Left ventricle myocardium inferior (tissue), 1 donor: ENCODE results near the gene XPO6. TPM values are rescaled to one million over a fixed set of nuclear protein-coding genes. Genes with fewer than 3 reads are reported as not detected.
"Not testable (repeated sequence)": the region's sequence is repeated elsewhere in the genome, so short reads cannot be mapped to it uniquely, and the experiment has no call there.

ENCODE experiments used
- DNase-seq: peaks from one replicate; pipeline ENCODE4 v3.0.0-alpha.2; 2020
- H3K27ac ChIP-seq: fragments of 200-600 bp; replicated peaks from 2 replicates; pipeline ENCODE4 v1.8.0; 2021
- H3K27me3 ChIP-seq: fragments of 200-600 bp; 2 replicates; pipeline ENCODE4 v1.8.0; 2021; ENCODE audit warnings: low read depth
- H3K36me3 ChIP-seq: fragments of 200-600 bp; 2 replicates; pipeline ENCODE4 v1.8.0; 2021
- H3K4me1 ChIP-seq: fragments of 200-600 bp; 2 replicates; pipeline ENCODE4 v1.8.0; 2021
- H3K4me3 ChIP-seq: fragments of 200-600 bp; 2 replicates; pipeline ENCODE4 v1.8.0; 2021; ENCODE audit warnings: mild to moderate bottlenecking, moderate library complexity
- H3K9me3 ChIP-seq: fragments of 200-600 bp; replicated peaks from 2 replicates; pipeline ENCODE4 v1.8.0; 2021
- CTCF ChIP-seq: fragments of 200-600 bp; IDR thresholded peaks from 2 replicates; pipeline ENCODE4 v1.8.0; 2021; ENCODE audit warnings: antibody characterized with exemption, mild to moderate bottlenecking, borderline replicate concordance
- intact Hi-C: fragments of 100-400 bp; cut with micrococcal nuclease; formaldehyde crosslinking; loops from one replicate; pipeline ENCODE4 v1.11.0; 2022
- total RNA-seq: library from RNA; stranded (reverse); fragmentation: NEBNext Ultra II Directional; extraction: Animal tissue kit (Norgen Biotek cat#: 25700); gene quantifications from one replicate; pipeline ENCODE4 v1.2.1, GENCODE V29; 2021
- donor health status: DM: no; HTN: yes; CAD: no; lungs with severe emphysema.

The XPO6 gene
- total RNA-seq, 1 donor from 2014 or later, result 26.4 TPM

- peak; percentile 71 for DNase-seq
- intact Hi-C loops, result no loop called here
- H3K4me1 ChIP-seq, result peaks cover 29% of the 10 kb centered on the region
- no peaks in the 10 kb centered on the region for H3K36me3 ChIP-seq
- peak overlapping the region; percentile 76 for H3K4me3 ChIP-seq
- no peaks in the 10 kb centered on the region for H3K9me3 ChIP-seq
- peak overlapping the region; percentile 84 for H3K27ac ChIP-seq
- peaks cover 27% of the 10 kb centered on the region for H3K27me3 ChIP-seq
- TF ChIP-seq CTCF, result no peak
Measured at GRCh38 chr16:28258567-28258966, 46.8 kb upstream of the XPO6 start.

- Histone ChIP-seq H3K27me3 (peaks cover 27% of the 10 kb centered on the region), H3K36me3 (no peaks in the 10 kb centered on the region), H3K27ac (no peak overlapping the region), H3K4me3 (no peak overlapping the region), H3K9me3 (peaks cover 10% of the 10 kb centered on the region), H3K4me1 (peaks cover 16% of the 10 kb centered on the region)
- no peak for TF ChIP-seq CTCF
- no peak for DNase-seq
- intact Hi-C loops, result no loop called here
Measured at GRCh38 chr16:28257256-28257655, 45.5 kb upstream of the XPO6 start.

- H3K27me3 ChIP-seq, result peaks cover 25% of the 10 kb centered on the region
- peaks cover 13% of the 10 kb centered on the region for H3K9me3 ChIP-seq
- no peak for DNase-seq
- no peak overlapping the region for H3K4me3 ChIP-seq
- TF ChIP-seq CTCF, result no peak
- peaks cover 15% of the 10 kb centered on the region for H3K4me1 ChIP-seq
- intact Hi-C loops, result no loop called here
- H3K27ac ChIP-seq, result no peak overlapping the region
- no peaks in the 10 kb centered on the region for H3K36me3 ChIP-seq
Measured at GRCh38 chr16:28255838-28256237, 44.1 kb upstream of the XPO6 start.

GRCh38 chr16:28254158-28254557 lies 42.4 kb upstream of the XPO6 start:
- Histone ChIP-seq H3K4me1 (peaks cover 13% of the 10 kb centered on the region), H3K27me3 (peaks cover 16% of the 10 kb centered on the region), H3K27ac (no peak overlapping the region), H3K4me3 (no peak overlapping the region), H3K36me3 (no peaks in the 10 kb centered on the region), H3K9me3 (peaks cover 13% of the 10 kb centered on the region)
- DNase-seq, result no peak
- TF ChIP-seq CTCF, result no peak
- intact Hi-C loops, result no loop called here

DNA sequence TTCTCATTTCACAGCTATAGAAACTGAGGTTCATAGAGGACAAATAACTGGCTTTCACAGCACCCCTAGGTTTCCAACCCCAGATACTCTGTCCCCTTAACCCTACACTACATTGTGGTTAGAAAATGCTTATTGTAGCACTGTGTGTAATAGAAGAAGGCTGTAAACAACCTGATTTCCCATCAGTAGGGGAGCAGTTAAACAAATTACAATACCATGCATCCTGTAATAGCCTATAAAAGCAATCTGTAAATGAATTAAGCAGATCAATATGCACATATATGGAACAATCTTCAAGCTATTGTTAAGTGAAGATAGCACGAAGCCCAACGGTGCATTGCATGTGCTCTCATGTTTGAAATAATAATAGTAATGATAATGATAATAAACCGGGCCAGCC lies 39.2 kb upstream of the XPO6 start:
- intact Hi-C loops, result no loop called here
- no peak for TF ChIP-seq CTCF
- Histone ChIP-seq H3K27me3 (no peaks in the 10 kb centered on the region), H3K27ac (no peak overlapping the region), H3K4me1 (no peaks in the 10 kb centered on the region), H3K4me3 (no peak overlapping the region), H3K36me3 (no peaks in the 10 kb centered on the region), H3K9me3 (peaks cover 13% of the 10 kb centered on the region)
- DNase-seq, result no peak

- peaks cover 13% of the 10 kb centered on the region for H3K9me3 ChIP-seq
- H3K4me1 ChIP-seq, H3K27me3 ChIP-seq, H3K36me3 ChIP-seq, intact Hi-C loops, H3K27ac ChIP-seq, DNase-seq, H3K4me3 ChIP-seq: not testable (repeated sequence)
Measured at GRCh38 chr16:28249483-28249882, 37.7 kb upstream of the XPO6 start.
